Measurements from ENCODE around the gene DSCAML1.
"Not testable (repeated sequence)": the region's sequence is repeated elsewhere in the genome, so short reads cannot be mapped to it uniquely, and the experiment has no call there.

The DSCAML1 gene

GRCh38 chr11:117819096-117820040 lies 22.4 kb upstream of the DSCAML1 start:
- in situ Hi-C loops (cut with MboI; ENCODE audit: low sequenced_read_pairs) = no loop called here
- DNase-seq (ENCODE audit: low spot score in 2 of 2) = peak; percentile 60 to 85
- Histone ChIP-seq H3K36me3 (replicated peaks) (no peaks in the 10 kb centered on the region), H3K4me1 (peaks cover 33% of the 10 kb centered on the region), H3K9me3 (no peaks in the 10 kb centered on the region), H3K27me3 (ENCODE audit: low read depth) (no peaks in the 10 kb centered on the region), H3K4me3 (no peak overlapping the region)

GRCh38 chr11:117818041-117818873 lies 21.2 kb upstream of the DSCAML1 start:
- H3K27me3 ChIP-seq (ENCODE audit: low read depth) = no peaks in the 10 kb centered on the region
- H3K4me1 ChIP-seq = peaks cover 42% of the 10 kb centered on the region
- in situ Hi-C loops (cut with MboI; ENCODE audit: low sequenced_read_pairs) = no loop called here
- H3K9me3 ChIP-seq = no peaks in the 10 kb centered on the region
- H3K36me3 ChIP-seq (replicated peaks) = no peaks in the 10 kb centered on the region
- H3K4me3 ChIP-seq = no peak overlapping the region
- no peak for DNase-seq (ENCODE audit: low spot score in 2 of 2)

- in situ Hi-C loops (cut with MboI; ENCODE audit: low sequenced_read_pairs) = no loop called here
- Histone ChIP-seq H3K9me3 (no peaks in the 10 kb centered on the region), H3K4me1 (peaks cover 44% of the 10 kb centered on the region), H3K27me3 (ENCODE audit: low read depth) (no peaks in the 10 kb centered on the region), H3K36me3 (replicated peaks) (no peaks in the 10 kb centered on the region), H3K4me3 (0 out of 2 replicates have a peak overlapping the region, but pooled peaks have one; percentile 4)
- DNase-seq (ENCODE audit: low spot score in 2 of 2) = peak; percentile 75 to 92
Measured at GRCh38 chr11:117817368-117818040, 20.5 kb upstream of the DSCAML1 start.

- no peaks in the 10 kb centered on the region for H3K9me3 ChIP-seq
- in situ Hi-C loops (cut with MboI; ENCODE audit: low sequenced_read_pairs) = no loop called here
- H3K4me3 ChIP-seq = no peak overlapping the region
Measured at GRCh38 chr11:117816846-117817367, 19.9 kb upstream of the DSCAML1 start.

GRCh38 chr11:117816151-117816741 lies 19.2 kb upstream of the DSCAML1 start:
- Histone ChIP-seq H3K27me3 (ENCODE audit: low read depth) (no peaks in the 10 kb centered on the region), H3K4me3 (no peak overlapping the region)

More at GRCh38 chr11:117816846-117817367, 19.9 kb upstream of the DSCAML1 start:
- Histone ChIP-seq H3K36me3 (replicated peaks) (no peaks in the 10 kb centered on the region), H3K27me3 (ENCODE audit: low read depth) (no peaks in the 10 kb centered on the region), H3K4me1 (peaks cover 44% of the 10 kb centered on the region)
- no peak for DNase-seq (ENCODE audit: low spot score in 2 of 2)

GRCh38 chr11:117815262-117815803 lies 18.3 kb upstream of the DSCAML1 start:
- DNase-seq (ENCODE audit: low spot score in 2 of 2) = no peak
- Histone ChIP-seq H3K27me3 (ENCODE audit: low read depth) (no peaks in the 10 kb centered on the region), H3K4me3 (no peak overlapping the region), H3K4me1 (peaks cover 44% of the 10 kb centered on the region), H3K9me3 (no peaks in the 10 kb centered on the region), H3K36me3 (replicated peaks) (no peaks in the 10 kb centered on the region)
- in situ Hi-C loops (cut with MboI; ENCODE audit: low sequenced_read_pairs) = no loop called here

More at GRCh38 chr11:117816151-117816741, 19.2 kb upstream of the DSCAML1 start:
- H3K4me1 ChIP-seq = peaks cover 44% of the 10 kb centered on the region
- in situ Hi-C loops (cut with MboI; ENCODE audit: low sequenced_read_pairs) = no loop called here
- no peaks in the 10 kb centered on the region for H3K9me3 ChIP-seq
- no peaks in the 10 kb centered on the region for H3K36me3 ChIP-seq (replicated peaks)
- peak; percentile 76 to 87 for DNase-seq (ENCODE audit: low spot score in 2 of 2)

GRCh38 chr11:117814766-117815261 lies 17.8 kb upstream of the DSCAML1 start:
- peak; percentile 69 to 90 for DNase-seq (ENCODE audit: low spot score in 2 of 2)
- Histone ChIP-seq H3K4me3 (no peak overlapping the region), H3K9me3 (no peaks in the 10 kb centered on the region), H3K4me1 (peaks cover 44% of the 10 kb centered on the region), H3K27me3 (ENCODE audit: low read depth) (no peaks in the 10 kb centered on the region), H3K36me3 (replicated peaks) (no peaks in the 10 kb centered on the region)
- in situ Hi-C loops (cut with MboI; ENCODE audit: low sequenced_read_pairs) = no loop called here

GRCh38 chr11:117814204-117814765 lies 17.3 kb upstream of the DSCAML1 start:
- Histone ChIP-seq H3K36me3 (replicated peaks) (no peaks in the 10 kb centered on the region), H3K27me3 (ENCODE audit: low read depth) (no peaks in the 10 kb centered on the region), H3K9me3 (no peaks in the 10 kb centered on the region), H3K4me3 (no peak overlapping the region), H3K4me1 (peaks cover 44% of the 10 kb centered on the region)
- DNase-seq (ENCODE audit: low spot score in 2 of 2) = no peak
- in situ Hi-C loops (cut with MboI; ENCODE audit: low sequenced_read_pairs) = no loop called here

GRCh38 chr11:117810056-117810451 lies 13.0 kb upstream of the DSCAML1 start:
- peaks cover 18% of the 10 kb centered on the region for H3K4me1 ChIP-seq
- DNase-seq (ENCODE audit: low spot score in 2 of 2); H3K27me3 ChIP-seq (ENCODE audit: low read depth); H3K36me3 ChIP-seq (replicated peaks); H3K4me3 ChIP-seq; H3K9me3 ChIP-seq; in situ Hi-C loops (cut with MboI; ENCODE audit: low sequenced_read_pairs): not testable (repeated sequence)

GRCh38 chr11:117809236-117810055 lies 12.4 kb upstream of the DSCAML1 start:
- Histone ChIP-seq H3K9me3 (no peaks in the 10 kb centered on the region), H3K36me3 (replicated peaks) (no peaks in the 10 kb centered on the region), H3K27me3 (ENCODE audit: low read depth) (peaks cover 7% of the 10 kb centered on the region; the same call in 1 of the 2 replicates), H3K4me1 (peaks cover 11% of the 10 kb centered on the region), H3K4me3 (no peak overlapping the region)
- in situ Hi-C loops (cut with MboI; ENCODE audit: low sequenced_read_pairs) = loop anchor here (5.0 to 10.0 kb wide), 2 partner anchors 245 to 387 kb away; no protein-coding TSS in a partner anchor
- peak; percentile 54 to 83 for DNase-seq (ENCODE audit: low spot score in 2 of 2)

- Histone ChIP-seq H3K4me1 (peaks cover 6% of the 10 kb centered on the region), H3K9me3 (no peaks in the 10 kb centered on the region), H3K36me3 (replicated peaks) (no peaks in the 10 kb centered on the region), H3K4me3 (no peak overlapping the region), H3K27me3 (ENCODE audit: low read depth) (peaks cover 7% of the 10 kb centered on the region; the same call in 1 of the 2 replicates)
- no peak for DNase-seq (ENCODE audit: low spot score in 2 of 2)
- in situ Hi-C loops (cut with MboI; ENCODE audit: low sequenced_read_pairs) = loop anchor here (5.0 to 10.0 kb wide), 2 partner anchors 246 to 386 kb away; no protein-coding TSS in a partner anchor
Measured at GRCh38 chr11:117808784-117809183, 11.8 kb upstream of the DSCAML1 start.

Data from HAP-1 (cell line).